Pancreas (tissue), 10 donors: ENCODE data around the gene KCNMA1. TPM values are rescaled to one million over a fixed set of nuclear protein-coding genes. Genes with fewer than 3 reads are reported as not detected.
"Not testable (repeated sequence)": the region's sequence is repeated elsewhere in the genome, so short reads cannot be mapped to it uniquely, and the experiment has no call there.

Experiments
- ATAC-seq, 4 donors: fragments of 200-7000 bp; cut with Tn5 transposase; one replicate each; pipeline versions ENCODE4 v1.8.0 to v1.9.1; 2020; ENCODE audit warnings: mild to moderate bottlenecking in 4 of 4, moderate library complexity in 4 of 4
- DNase-seq, 6 donors: peaks; one replicate each; pipeline ENCODE4 v3.0.0-alpha.2; 2020
- FAIRE-seq: peaks from 2 replicates; lab custom pipeline; 2012; peaks lifted over from hg19 to GRCh38; lab: Jason Lieb, UNC
- H3K27ac ChIP-seq, 4 donors: fragments of 200-600 bp; sonication (generic); 1 replicate in 3 of 4; 2 replicates in 1 of 4; pipeline versions ENCODE4 v1.5.0 to v1.8.0; 2020
- H3K27me3 ChIP-seq, 4 donors: fragments of 200-600 bp; one replicate each; pipeline ENCODE4 v1.8.0; 2021
- H3K36me3 ChIP-seq, 3 donors: fragments of 200-600 bp; sonication (generic) in 1 of 3; one replicate each; pipeline versions ENCODE4 v1.5.0 to v1.8.0; 2020 to 2021
- H3K4me1 ChIP-seq, 3 donors: fragments of 200-600 bp; one replicate each; pipeline ENCODE4 v1.8.0; 2021
- H3K4me3 ChIP-seq, 4 donors: fragments of 200-600 bp; sonication (generic) in 2 of 4; one replicate each; pipeline versions ENCODE4 v1.5.0 to v1.8.0; 2020 to 2021
- H3K9me3 ChIP-seq, 4 donors: fragments of 200-600 bp; one replicate each; pipeline ENCODE4 v1.8.0; 2021
- WGBS, 2 donors: extraction: QIAGEN DNeasy Blood & Tissue Kit; methylation state at CpG; one replicate each; pipeline ENCODE4 v1.1.7; 2013; 5-methylcytosine and 5-hydroxymethylcytosine counted together
- intact Hi-C, 3 donors: fragments of 100-400 bp; cut with DNase I; formaldehyde crosslinking; loops; one replicate each; pipeline versions ENCODE4 v1.11.1 to v1.14.2; 2022
- polyA plus RNA-seq, 2 donors: library from polyadenylated mRNA; stranded (reverse); fragments of 200-250 nt; gene quantifications; one replicate each; pipeline ENCODE4 v1.2.3, GENCODE V29; 2013
- total RNA-seq, 6 donors: library from RNA; stranded (reverse); fragmentation: NEBNext Ultra II Directional in 4 of 6; extraction: Animal tissue kit (Norgen Biotek cat#: 25700) in 4 of 6; gene quantifications; one replicate each; pipeline versions ENCODE4 v1.2.1 to v1.2.4, GENCODE V29; 2021 to 2023
- TF ChIP-seq, protein P1 (sequence below), 4 donors: fragments of 200-600 bp; sonication (generic) in 3 of 4; IDR thresholded peaks; one replicate each; pipeline versions ENCODE4 v1.5.0 to v1.8.0; 2021; ENCODE audit warnings: antibody characterized with exemption in 4 of 4
- donor health status: healthy with polysubstance abuse.
- donor health status: DM: no; HTN: no; CAD: no; lungs with moderate emphysema.
- donor health status: DM: no; HTN: no; CAD: no.
- donor health status: control.
- donor health status: control.
- donor health status: Bipolar disorder and iron deficiency.
- donor health status: DM: yes; HTN: yes; CAD: no.
- donor health status: DM: no; HTN: no; CAD: no.
- donor health status: DM: no; HTN: no; CAD: no.
- donor health status: DM: yes; HTN: yes; CAD: no.

Gene KCNMA1
- total and polyA plus RNA-seq, 8 donors, result 3.5 to 19.4 (median 9.3) TPM

DNA sequence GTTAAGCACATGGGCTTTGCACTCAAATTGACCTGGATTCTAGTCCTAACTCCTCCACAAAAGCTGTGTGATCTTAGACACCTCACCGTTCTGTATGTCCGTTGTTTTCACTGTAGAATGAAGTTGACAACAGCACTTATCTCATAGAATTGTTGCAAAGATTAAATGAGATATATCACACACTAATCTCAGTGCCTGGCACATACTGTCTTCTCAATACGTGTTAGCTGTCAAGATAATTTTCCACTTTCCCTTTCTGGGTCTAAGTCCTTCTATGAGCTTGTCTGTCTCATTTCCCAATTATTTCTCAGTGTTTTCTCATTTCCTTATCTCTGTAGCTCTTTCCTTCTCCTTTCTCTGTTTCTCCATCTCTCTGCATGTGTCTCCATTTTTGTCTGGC lies 296.6 kb downstream of the KCNMA1 start:
- FAIRE-seq, result no peak
- no peaks in the 10 kb centered on the region for H3K9me3 ChIP-seq
- DNase-seq, result no peak
- no peaks in the 10 kb centered on the region for H3K27me3 ChIP-seq
- no peak overlapping the region for H3K27ac ChIP-seq
- H3K36me3 ChIP-seq, result no peaks in the 10 kb centered on the region
- no peak for ATAC-seq
- TF ChIP-seq, protein P1, sequence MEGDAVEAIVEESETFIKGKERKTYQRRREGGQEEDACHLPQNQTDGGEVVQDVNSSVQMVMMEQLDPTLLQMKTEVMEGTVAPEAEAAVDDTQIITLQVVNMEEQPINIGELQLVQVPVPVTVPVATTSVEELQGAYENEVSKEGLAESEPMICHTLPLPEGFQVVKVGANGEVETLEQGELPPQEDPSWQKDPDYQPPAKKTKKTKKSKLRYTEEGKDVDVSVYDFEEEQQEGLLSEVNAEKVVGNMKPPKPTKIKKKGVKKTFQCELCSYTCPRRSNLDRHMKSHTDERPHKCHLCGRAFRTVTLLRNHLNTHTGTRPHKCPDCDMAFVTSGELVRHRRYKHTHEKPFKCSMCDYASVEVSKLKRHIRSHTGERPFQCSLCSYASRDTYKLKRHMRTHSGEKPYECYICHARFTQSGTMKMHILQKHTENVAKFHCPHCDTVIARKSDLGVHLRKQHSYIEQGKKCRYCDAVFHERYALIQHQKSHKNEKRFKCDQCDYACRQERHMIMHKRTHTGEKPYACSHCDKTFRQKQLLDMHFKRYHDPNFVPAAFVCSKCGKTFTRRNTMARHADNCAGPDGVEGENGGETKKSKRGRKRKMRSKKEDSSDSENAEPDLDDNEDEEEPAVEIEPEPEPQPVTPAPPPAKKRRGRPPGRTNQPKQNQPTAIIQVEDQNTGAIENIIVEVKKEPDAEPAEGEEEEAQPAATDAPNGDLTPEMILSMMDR (IDR thresholded peaks at IDR 0.05), result no peak
- 46 to 56% methylated on average over 3 of the region's 3 CpGs for WGBS, 2 donors
- intact Hi-C loops, result no loop called here
- no peak overlapping the region for H3K4me3 ChIP-seq
- H3K4me1 ChIP-seq, result peaks cover 0 to 4% (median 4%) of the 10 kb centered on the region in 3 donors

DNA sequence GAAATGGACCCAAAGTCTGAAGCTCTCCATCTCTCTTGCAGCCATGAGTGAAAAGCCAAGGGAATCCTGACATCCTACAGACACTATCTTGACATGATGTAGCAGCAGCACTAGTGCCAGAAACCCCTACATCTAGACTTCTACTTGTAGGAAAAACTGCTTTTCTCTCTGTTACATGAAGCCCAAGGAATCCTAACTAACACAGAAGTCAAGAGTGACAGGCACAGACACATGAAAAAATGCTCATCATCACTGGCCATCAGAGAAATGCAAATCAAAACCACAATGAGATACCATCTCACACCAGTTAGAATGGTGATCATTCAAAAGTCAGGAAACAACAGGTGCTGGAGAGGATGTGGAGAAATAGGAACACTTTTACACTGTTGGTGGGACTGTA lies 297.7 kb downstream of the KCNMA1 start:
- DNase-seq, H3K27me3 ChIP-seq, H3K27ac ChIP-seq, H3K4me1 ChIP-seq, ATAC-seq, intact Hi-C loops, FAIRE-seq, H3K9me3 ChIP-seq, H3K4me3 ChIP-seq, H3K36me3 ChIP-seq: not testable (repeated sequence)

DNA sequence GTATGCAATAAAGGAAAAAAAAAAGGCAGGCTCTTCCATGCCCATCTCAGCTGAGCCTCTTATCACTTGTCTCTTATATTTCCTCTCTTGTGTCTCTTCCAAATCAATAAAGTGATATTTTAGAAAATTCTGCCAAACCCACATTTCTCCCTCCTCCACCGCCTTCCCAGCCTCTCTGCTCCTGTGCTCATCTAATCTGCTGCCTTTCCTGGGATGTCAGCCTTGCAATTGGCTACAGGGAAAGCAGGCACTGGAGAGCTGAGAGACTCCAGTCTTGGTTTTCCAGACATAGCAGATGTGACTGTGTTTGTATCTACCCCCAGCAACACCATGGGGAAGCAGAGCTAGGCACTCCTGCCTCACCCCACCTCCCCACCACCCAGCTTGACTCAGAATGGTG lies 298.4 kb downstream of the KCNMA1 start:
- DNase-seq (no peak), FAIRE-seq (no peak), ATAC-seq (no peak)
- intact Hi-C loops, result no loop called here
- TF ChIP-seq, protein P1 (IDR thresholded peaks at IDR 0.05), result no peak
- Histone ChIP-seq H3K4me3 (no peak overlapping the region), H3K9me3 (no peaks in the 10 kb centered on the region), H3K27ac (no peak overlapping the region), H3K27me3 (no peaks in the 10 kb centered on the region), H3K4me1 (peaks cover 9 to 12% (median 11%) of the 10 kb centered on the region in 3 donors), H3K36me3 (no peaks in the 10 kb centered on the region)
- 88 to 90% methylated on average over 1 of the region's 1 CpG for WGBS, 2 donors

DNA sequence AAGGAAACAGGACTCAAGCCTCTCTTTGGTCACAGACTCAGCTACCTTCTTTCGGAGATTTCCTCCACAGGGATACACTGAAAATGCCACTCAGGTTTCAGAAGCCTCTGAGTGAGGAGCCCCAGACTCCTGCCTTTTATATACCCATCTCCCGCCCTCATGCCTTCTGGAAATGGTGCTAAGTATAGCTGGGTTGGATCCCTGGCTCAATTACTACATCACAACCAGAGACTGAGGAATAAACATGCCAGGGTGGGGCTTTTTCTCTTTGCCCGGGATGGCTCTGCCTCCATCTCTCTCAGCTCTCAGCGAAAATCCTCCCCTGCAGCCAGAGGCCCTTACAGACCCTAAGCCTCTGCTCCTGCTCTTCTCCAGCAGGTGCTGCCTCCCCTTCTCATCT lies 299.5 kb downstream of the KCNMA1 start:
- ATAC-seq, result no peak
- 91 to 97% methylated on average over 4 of the region's 4 CpGs for WGBS, 2 donors

DNA sequence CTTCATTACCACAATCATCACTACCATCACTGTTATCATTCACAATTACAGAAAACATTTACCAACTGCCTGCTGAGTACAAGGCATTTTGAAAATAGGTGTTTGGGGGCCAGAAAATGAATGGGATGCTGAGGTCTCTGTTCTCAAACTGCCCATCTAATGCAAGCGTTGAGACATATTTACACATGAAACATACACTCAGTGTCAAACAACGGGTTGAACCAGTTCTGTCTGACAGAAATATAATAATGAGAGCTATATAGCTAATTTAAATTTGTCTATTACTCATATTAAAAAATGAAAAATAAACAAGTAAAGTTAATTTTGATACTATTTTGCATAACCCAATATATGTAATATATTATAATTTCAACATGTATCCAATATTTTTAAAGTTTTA lies 303.1 kb downstream of the KCNMA1 start:
- Histone ChIP-seq H3K27me3 (no peaks in the 10 kb centered on the region), H3K27ac (peak overlapping the region in 2 of 4 donors; percentile 68 to 78), H3K36me3 (no peaks in the 10 kb centered on the region), H3K4me3 (no peak overlapping the region), H3K4me1 (peaks cover 18 to 46% (median 38%) of the 10 kb centered on the region in 3 donors), H3K9me3 (no peaks in the 10 kb centered on the region)
- ATAC-seq (peak in 2 of 4 donors; percentile 12 to 13), FAIRE-seq (peak; percentile 26), DNase-seq (no peak)
- TF ChIP-seq, protein P1 (IDR thresholded peaks at IDR 0.05), result no peak
- intact Hi-C loops, result no loop called here
- 33 to 34% methylated on average over 2 of the region's 2 CpGs for WGBS, 2 donors

More for the DNA sequence above, 299.5 kb downstream of the KCNMA1 start:
- DNase-seq, result no peak
- peaks cover 9 to 19% (median 18%) of the 10 kb centered on the region in 3 donors for H3K4me1 ChIP-seq
- no peak for FAIRE-seq
- H3K27ac ChIP-seq, result no peak overlapping the region
- TF ChIP-seq, protein P1 (IDR thresholded peaks at IDR 0.05), result no peak
- intact Hi-C loops, result no loop called here
- no peaks in the 10 kb centered on the region for H3K27me3 ChIP-seq
- no peak overlapping the region for H3K4me3 ChIP-seq
- H3K36me3 ChIP-seq, result no peaks in the 10 kb centered on the region
- H3K9me3 ChIP-seq, result no peaks in the 10 kb centered on the region
